Measurements from ENCODE around the gene GATAD2A. TPM values are rescaled to one million over a fixed set of nuclear protein-coding genes. Genes with fewer than 3 reads are reported as not detected.

GATAD2A gene
- total and polyA plus RNA-seq, 4 experiments from 2014 or later: 3.8 to 108 (median 65.6) TPM

- intact Hi-C loops (cut with micrococcal nuclease): loop anchor here (1.0 kb wide), 1 partner anchor 22 kb away; no protein-coding TSS in a partner anchor
- Mint-ChIP-seq H3K36me3 (peaks cover 0 to 5% of the 10 kb centered on the region in 2 donors), H3K4me1 (peaks cover 10 to 17% (median 12%) of the 10 kb centered on the region in 4 donors), H3K9me3 (peaks cover 0 to 2% (median 0%) of the 10 kb centered on the region in 8 donors), H3K27ac (peak overlapping the region in 1 of 7 donors; percentile 40), H3K4me3 (peak overlapping the region in 1 of 8 donors; percentile 10), H3K27me3 (no peaks in the 10 kb centered on the region)
- Histone ChIP-seq H3K4me1 (ENCODE audit: insufficient read depth, low read length) (peaks cover 6% of the 10 kb centered on the region), H3K4me3 (ENCODE audit: low read length in 2 of 2) (no peak overlapping the region), H3K27ac (ENCODE audit: low read depth, low read length) (no peak overlapping the region), H3K36me3 (ENCODE audit: insufficient read depth, low read length) (no peaks in the 10 kb centered on the region), H3K27me3 (ENCODE audit: insufficient read depth, low read length) (no peaks in the 10 kb centered on the region), H3K9me3 (ENCODE audit: control insufficient read depth in 1 of 2, low read length in 2 of 2) (no peaks in the 10 kb centered on the region)
- ChIA-PET POLR2A (ENCODE audit: partially characterized antibody) (interaction anchor here (0.8 to 2.2 kb wide), 9 partner anchors 8 to 266 kb away, joined by 3 to 9 read pairs (median 4); partner anchors contain the start of genes GMIP and PBX4), CTCF (ENCODE audit: partially characterized antibody) (interaction anchor here (0.7 to 4.9 kb wide), 35 partner anchors 8 to 406 kb away, joined by 3 to 31 read pairs (median 4); partner anchors contain the start of genes GMIP, LPAR2, PBX4 and ZNF101)
- DNase-seq: peak; percentile 42 to 50 (median 45)
These were observed 148.9 kb downstream of the GATAD2A start for GRCh38 chr19:19554074-19555023.

- Mint-ChIP-seq H3K4me3 (no peak overlapping the region), H3K27ac (peak overlapping the region in 3 of 7 donors; percentile 49 to 60 (median 51)), H3K27me3 (no peaks in the 10 kb centered on the region), H3K36me3 (peaks cover 6 to 22% of the 10 kb centered on the region in 2 donors), H3K9me3 (peaks cover 0 to 2% (median 0%) of the 10 kb centered on the region in 8 donors), H3K4me1 (peaks cover 17 to 31% (median 24%) of the 10 kb centered on the region in 4 donors)
- Histone ChIP-seq H3K4me3 (ENCODE audit: low read length in 2 of 2) (no peak overlapping the region), H3K36me3 (ENCODE audit: insufficient read depth, low read length) (no peaks in the 10 kb centered on the region), H3K4me1 (ENCODE audit: insufficient read depth, low read length) (peaks cover 20% of the 10 kb centered on the region), H3K27ac (ENCODE audit: low read depth, low read length) (no peak overlapping the region), H3K27me3 (ENCODE audit: insufficient read depth, low read length) (no peaks in the 10 kb centered on the region), H3K9me3 (ENCODE audit: control insufficient read depth in 1 of 2, low read length in 2 of 2) (no peaks in the 10 kb centered on the region)
- intact Hi-C loops (cut with micrococcal nuclease): no loop called here
- ChIA-PET POLR2A (ENCODE audit: partially characterized antibody) (interaction anchor here (0.6 to 2.0 kb wide), 5 partner anchors 48 to 175 kb away, joined by 3 to 5 read pairs (median 3); partner anchors contain the start of genes ATP13A1 and ZNF14), CTCF (ENCODE audit: partially characterized antibody) (interaction anchor here (0.8 to 2.8 kb wide), 5 partner anchors 10 to 107 kb away, joined by 3 to 8 read pairs (median 4); partner anchors contain the start of gene GMIP)
- no peak for DNase-seq
These were observed 152.6 kb downstream of the GATAD2A start for GRCh38 chr19:19558055-19558454.

Small RNA genes within 50 kb of the gene (microRNA-seq; reads per million reads assigned to microRNA genes)
- not detected for gene MIR640 (ENCODE audit: borderline microRNAs expressed, borderline number of aligned reads, borderline replicate concordance)

Other genes starting within 250 kb of the GATAD2A start
- gene MEF2B, start 235.4 kb upstream of the GATAD2A start, total RNA-seq: 1 to 10 TPM; 3.1 to 5.2 TPM
- under 1 TPM in 1 of 2 donors, not detected in 1; 0.71 TPM for gene MEF2B, start 235.4 kb upstream of the GATAD2A start, polyA plus RNA-seq
- gene BORCS8, start 213.5 kb upstream of the GATAD2A start, total RNA-seq: 10 to 100 TPM; 36.0 to 41.2 TPM
- gene BORCS8, start 213.5 kb upstream of the GATAD2A start, polyA plus RNA-seq: 10 to 100 TPM; 24.4 to 29.2 TPM
- gene RFXANK, start 213.4 kb upstream of the GATAD2A start, total RNA-seq: 10 to 100 TPM; 69.5 to 77.2 TPM
- 10 to 100 TPM; 67.6 to 81.4 TPM for gene RFXANK, start 213.4 kb upstream of the GATAD2A start, polyA plus RNA-seq
- gene NR2C2AP, start 202.3 kb upstream of the GATAD2A start, total RNA-seq: 10 to 100 TPM; 25.1 to 28.6 TPM
- 10 to 100 TPM; 32.0 to 33.2 TPM for gene NR2C2AP, start 202.3 kb upstream of the GATAD2A start, polyA plus RNA-seq
- gene NCAN, start 193.7 kb upstream of the GATAD2A start, total RNA-seq: not detected
- not detected for gene NCAN, start 193.7 kb upstream of the GATAD2A start, polyA plus RNA-seq
- not detected for gene TM6SF2, start 132.4 kb upstream of the GATAD2A start, total RNA-seq
- gene TM6SF2, start 132.4 kb upstream of the GATAD2A start, polyA plus RNA-seq: not detected
- gene SUGP1, start 85.2 kb upstream of the GATAD2A start, total RNA-seq: 10 to 100 TPM; 84.7 to 97.5 TPM
- 10 to 100 TPM; 18.3 to 34.4 TPM for gene SUGP1, start 85.2 kb upstream of the GATAD2A start, polyA plus RNA-seq
- 100 to 1,000 TPM; 148 to 155 TPM for gene MAU2, start 84.8 kb upstream of the GATAD2A start, total RNA-seq
- gene MAU2, start 84.8 kb upstream of the GATAD2A start, polyA plus RNA-seq: 10 to 100 TPM; 18.1 to 25.4 TPM
- gene TSSK6, start 109.9 kb downstream of the GATAD2A start, total RNA-seq: 10 to 100 TPM in 1 of 2 experiments, 1 to 10 TPM in 1; 9.7 to 10.4 TPM
- gene TSSK6, start 109.9 kb downstream of the GATAD2A start, polyA plus RNA-seq: 1 to 10 TPM; 1.1 to 2.0 TPM
- gene NDUFA13, start 110.5 kb downstream of the GATAD2A start, total RNA-seq: 100 to 1,000 TPM; 191 to 199 TPM
- gene NDUFA13, start 110.5 kb downstream of the GATAD2A start, polyA plus RNA-seq: 100 to 1,000 TPM; 264 to 316 TPM
- gene YJEFN3, start 123.2 kb downstream of the GATAD2A start, total RNA-seq: 10 to 100 TPM; 15.6 to 18.7 TPM
- under 1 TPM in 1 of 2 donors, not detected in 1; 0.25 TPM for gene YJEFN3, start 123.2 kb downstream of the GATAD2A start, polyA plus RNA-seq
- gene CILP2, start 132.6 kb downstream of the GATAD2A start, total RNA-seq: under 1 TPM; 0.09 to 0.14 TPM
- not detected for gene CILP2, start 132.6 kb downstream of the GATAD2A start, polyA plus RNA-seq
- 10 to 100 TPM; 46.5 to 56.3 TPM for gene PBX4, start 213.0 kb downstream of the GATAD2A start, total RNA-seq
- gene PBX4, start 213.0 kb downstream of the GATAD2A start, polyA plus RNA-seq: 10 to 100 TPM in 1 of 2 donors, 1 to 10 TPM in 1; 3.9 to 11.8 TPM
- gene LPAR2, start 222.5 kb downstream of the GATAD2A start, total RNA-seq: 10 to 100 TPM; 70.7 to 72.4 TPM
- 10 to 100 TPM; 27.2 to 37.7 TPM for gene LPAR2, start 222.5 kb downstream of the GATAD2A start, polyA plus RNA-seq
- gene GMIP, start 238.0 kb downstream of the GATAD2A start, total RNA-seq: 100 to 1,000 TPM; 101 to 105 TPM
- 10 to 100 TPM; 28.4 to 49.7 TPM for gene GMIP, start 238.0 kb downstream of the GATAD2A start, polyA plus RNA-seq